ENCODE results near the gene KRTAP5-6.
"Not testable (repeated sequence)": the region's sequence is repeated elsewhere in the genome, so short reads cannot be mapped to it uniquely, and the experiment has no call there.

KRTAP5-6 gene

GRCh38 chr11:1661454-1662269, 35.3 kb upstream of the KRTAP5-6 start:
- DNase-seq (ENCODE audit: low spot score): not testable (repeated sequence)

GRCh38 chr11:1662699-1663283, 34.2 kb upstream of the KRTAP5-6 start:
- DNase-seq (ENCODE audit: low spot score): not testable (repeated sequence)

GRCh38 chr11:1665313-1665712, 31.7 kb upstream of the KRTAP5-6 start:
- DNase-seq (ENCODE audit: low spot score): no peak

GRCh38 chr11:1667121-1667850, 29.7 kb upstream of the KRTAP5-6 start:
- DNase-seq (ENCODE audit: low spot score): no peak

GRCh38 chr11:1667906-1668305, 29.1 kb upstream of the KRTAP5-6 start:
- no peak for DNase-seq (ENCODE audit: low spot score)

GRCh38 chr11:1668911-1669473, 28.0 kb upstream of the KRTAP5-6 start:
- no peak for DNase-seq (ENCODE audit: low spot score)

- no peak for DNase-seq (ENCODE audit: low spot score)
These were observed 27.3 kb upstream of the KRTAP5-6 start for GRCh38 chr11:1669546-1670218.

- not testable (repeated sequence) for DNase-seq (ENCODE audit: low spot score)
These were observed 26.5 kb upstream of the KRTAP5-6 start for GRCh38 chr11:1670457-1670856.

- no peak for DNase-seq (ENCODE audit: low spot score)
These were observed 26.1 kb upstream of the KRTAP5-6 start for GRCh38 chr11:1670905-1671371.

- no peak for DNase-seq (ENCODE audit: low spot score)
These were observed 25.3 kb upstream of the KRTAP5-6 start for GRCh38 chr11:1671658-1672057.

- DNase-seq (ENCODE audit: low spot score): no peak
These were observed 24.2 kb upstream of the KRTAP5-6 start for GRCh38 chr11:1672613-1673350.

GRCh38 chr11:1673446-1674172, 23.4 kb upstream of the KRTAP5-6 start:
- no peak for DNase-seq (ENCODE audit: low spot score)

GRCh38 chr11:1674173-1675131, 22.5 kb upstream of the KRTAP5-6 start:
- DNase-seq (ENCODE audit: low spot score): no peak

- DNase-seq (ENCODE audit: low spot score): no peak
These were observed 21.3 kb upstream of the KRTAP5-6 start for GRCh38 chr11:1675536-1676228.

- DNase-seq (ENCODE audit: low spot score): no peak
These were observed 20.7 kb upstream of the KRTAP5-6 start for GRCh38 chr11:1676229-1676740.

- DNase-seq (ENCODE audit: low spot score): no peak
These were observed 17.1 kb upstream of the KRTAP5-6 start for GRCh38 chr11:1679881-1680280.

GRCh38 chr11:1682225-1682905, 14.6 kb upstream of the KRTAP5-6 start:
- no peak for DNase-seq (ENCODE audit: low spot score)

Data from SK-N-DZ (cell line).